GM12878 (cell line): Measurements from ENCODE around the gene LRRK1. TPM values are rescaled to one million over a fixed set of nuclear protein-coding genes. Genes with fewer than 3 reads are reported as not detected.

Experiments used
- ATAC-seq: fragments of 200-7000 bp; cut with Tn5 transposase; 3 replicates; pipeline ENCODE4 v1.9.1; 2020; ENCODE audit warnings: mild to moderate bottlenecking, moderate library complexity
- BruUV-seq: library from RNA; stranded (reverse); fragments of 400-500 nt; replicated peaks from 2 replicates; lab custom pipeline; 2021; lab: Mats Ljungman, UMichigan
- CTCF ChIA-PET: fragments of 300-600 bp; sonication (Branson Sonifier 250); formaldehyde crosslinking; extraction: SDS; loops from one replicate; lab custom pipeline; 2021; ENCODE audit warnings: inconsistent platforms; lab: Yijun Ruan, JAX
- POLR2A ChIA-PET: fragments of 350-600 bp; formaldehyde crosslinking; extraction: SDS; loops from one replicate; lab custom pipeline; 2021; ENCODE audit warnings: inconsistent platforms; lab: Charles Lee
- RAD21 ChIA-PET: fragments of 300-600 bp; sonication (Branson Sonifier 250); formaldehyde crosslinking; loops from one replicate; lab custom pipeline; 2023; ENCODE audit warnings: antibody characterized with exemption; ENCODE audit not compliant: unreplicated experiment; lab: Charles Lee
- SMC1A ChIA-PET: fragments of 300-600 bp; sonication (Branson Sonifier 250); formaldehyde crosslinking; loops from one replicate; lab custom pipeline; 2023; ENCODE audit not compliant: unreplicated experiment, uncharacterized antibody; lab: Charles Lee
- DNase-seq: peaks from one replicate; pipeline ENCODE4 v3.0.0-alpha.2; 2011; ENCODE audit warnings: low read depth, low spot score
- FAIRE-seq: peaks from 3 replicates; lab custom pipeline; 2011; peaks lifted over from hg19 to GRCh38; lab: Jason Lieb, UNC
- H2AFZ ChIP-seq: 2 replicates; pipeline ENCODE4 v1.6.0; 2011; ENCODE audit warnings: low read depth, low read length, control low read depth; ENCODE audit not compliant: control insufficient read depth
- H3K27ac ChIP-seq: 2 replicates; pipeline ENCODE4 v1.5.1; 2011; ENCODE audit warnings: control low read depth; ENCODE audit not compliant: control insufficient read depth, insufficient read depth
- H3K27me3 ChIP-seq, 2 experiments: replicated peaks in 1 of 2; 2 replicates each; pipeline versions ENCODE4 v1.6.0 to v1.6.1; 2011; ENCODE audit warnings: low read length in 1 of 2; ENCODE audit not compliant: control insufficient read depth in 2 of 2, insufficient read depth in 2 of 2
- H3K36me3 ChIP-seq, 2 experiments: 2 replicates each; pipeline ENCODE4 v1.5.1; 2011; ENCODE audit warnings: low read length in 1 of 2; ENCODE audit not compliant: control insufficient read depth in 2 of 2, insufficient read depth in 2 of 2
- H3K4me1 ChIP-seq: 2 replicates; pipeline ENCODE4 v1.6.1; 2011; ENCODE audit warnings: mild to moderate bottlenecking, low read length, moderate library complexity, mixed read lengths; ENCODE audit not compliant: control insufficient read depth, insufficient read depth
- H3K4me2 ChIP-seq: 2 replicates; pipeline ENCODE4 v1.6.0; 2011; ENCODE audit warnings: control low read depth; ENCODE audit not compliant: control insufficient read depth, insufficient read depth
- H3K4me3 ChIP-seq: fragments of 200-600 bp; sonication (generic); 2 replicates; pipeline ENCODE4 v1.5.1; 2016
- H3K79me2 ChIP-seq: 2 replicates; pipeline ENCODE4 v1.6.0; 2011; ENCODE audit warnings: low read length; ENCODE audit not compliant: control insufficient read depth, insufficient read depth
- H3K9ac ChIP-seq: 2 replicates; pipeline ENCODE4 v1.8.0; 2011; ENCODE audit warnings: low read length, control low read depth, mixed read lengths; ENCODE audit not compliant: control insufficient read depth, insufficient read depth
- H3K9me3 ChIP-seq: replicated peaks from 3 replicates; pipeline ENCODE4 v1.5.1; 2011; ENCODE audit warnings: mild to moderate bottlenecking, low read length; ENCODE audit not compliant: control insufficient read depth, insufficient read depth
- H4K20me1 ChIP-seq: 2 replicates; pipeline ENCODE4 v1.6.0; 2011; ENCODE audit not compliant: control insufficient read depth, insufficient read depth
- E2F8 ChIP-seq: fragments of 450-650 bp; IDR thresholded peaks from 2 replicates; pipeline ENCODE4 v1.6.1; 2018; ENCODE audit warnings: mild to moderate bottlenecking, low read depth, moderate library complexity; ENCODE audit not compliant: partially characterized antibody
- EGR1 ChIP-seq, 2 experiments: IDR thresholded peaks; 1 replicate in 1 of 2; 2 replicates in 1 of 2; pipeline ENCODE4 v1.6.1; 2011 to 2012; ENCODE audit warnings: low read depth in 2 of 2, low read length in 2 of 2, borderline replicate concordance in 1 of 2, mild to moderate bottlenecking in 1 of 2, moderate library complexity in 1 of 2
- RAD21 ChIP-seq: IDR thresholded peaks from 2 replicates; pipeline ENCODE4 v1.6.1; 2011; ENCODE audit warnings: mild to moderate bottlenecking, low read depth, low read length, moderate library complexity; ENCODE audit not compliant: insufficient read depth
- SPI1 ChIP-seq: IDR thresholded peaks from 2 replicates; pipeline ENCODE4 v1.6.1; 2011; ENCODE audit warnings: low read depth, mild to moderate bottlenecking, low read length, moderate library complexity, borderline replicate concordance; ENCODE audit not compliant: insufficient read depth
- WGBS: methylation state at CpG from one replicate; pipeline ENCODE4 v1.1.6; 2016; ENCODE audit warnings: low lambda C conversion rate; ENCODE audit not compliant: insufficient replicate concordance, insufficient coverage; ENCODE audit errors: missing lambda C conversion rate; 5-methylcytosine and 5-hydroxymethylcytosine counted together
- in situ Hi-C: fragments of 300-500 bp; cut with MboI; formaldehyde crosslinking; loops from 9 replicates; pipeline ENCODE4 v1.14.3; 2018; ENCODE audit warnings: mixed read lengths
- intact Hi-C: fragments of 100-400 bp; cut with micrococcal nuclease; formaldehyde crosslinking; loops from one replicate; pipeline ENCODE4 v1.14.2; 2022; ENCODE audit not compliant: unreplicated experiment
- polyA plus RNA-seq, 11 experiments: library from polyadenylated mRNA; depleted of rRNA in 4 of 11; unstranded in 6 of 11; stranded (reverse) in 5 of 11; fragments of >200 nt; fragmentation: Nextera tagmentation in 4 of 11; fragmentation: Illumina TruSeq in 1 of 11; extraction: Ambion mirVana in 4 of 11; extraction: Trizol in 1 of 11; gene quantifications; 1 replicate in 1 of 11; 2 replicates in 10 of 11; pipeline versions ENCODE4 v1.2.1 to v1.2.3, GENCODE V29; 2011 to 2016; ENCODE audit warnings: inconsistent platforms in 2 of 11, missing spikeins in 2 of 11, low read depth in 1 of 11
- total RNA-seq, 4 experiments: library from RNA; depleted of rRNA in 3 of 4; stranded (reverse); fragments of >200 nt in 3 of 4; fragmentation: Illumina TruSeq in 1 of 4; extraction: Trizol in 1 of 4; gene quantifications; 2 replicates each; pipeline versions ENCODE4 v1.2.1 to v1.2.3, GENCODE V29; 2013 to 2021
- TF ChIP-seq, protein P1 (sequence below): IDR thresholded peaks from 2 replicates; pipeline ENCODE4 v1.6.1; 2011; ENCODE audit warnings: borderline replicate concordance, low read depth, mild to moderate bottlenecking, moderate library complexity, mixed read lengths, low read length; ENCODE audit not compliant: insufficient read depth; ENCODE audit errors: extremely low read length
- TF ChIP-seq, protein P2 (sequence below): fragments of 450-650 bp; IDR thresholded peaks from 2 replicates; pipeline ENCODE4 v1.6.1; 2016; ENCODE audit warnings: mild to moderate bottlenecking

LRRK1 gene
- total and polyA plus RNA-seq, 10 of the 15 experiments (the other 5 are each of a cell fraction or from before 2014, with no cell fraction given), result 2.2 to 58.3 (median 17.9) TPM

- in situ Hi-C loops, result no loop called here
- H2AFZ ChIP-seq, result no peak overlapping the region
- ATAC-seq (no peak), FAIRE-seq (no peak), DNase-seq (no peak)
- 65% methylated on average over 21 of the region's 21 CpGs for WGBS
- no peak overlapping the region for H3K4me2 ChIP-seq
- ChIA-PET SMC1A (interaction anchor here (1.7 kb wide), 1 partner anchor 115 kb away, joined by 5 read pairs; no protein-coding TSS in a partner anchor), RAD21 (no interaction called here), CTCF (no interaction called here), POLR2A (no interaction called here)
- no peak overlapping the region for H3K4me3 ChIP-seq
- H4K20me1 ChIP-seq, result no peaks in the 10 kb centered on the region
- no peak overlapping the region for H3K27ac ChIP-seq
- H3K36me3 ChIP-seq, result no peaks in the 10 kb centered on the region
- no peaks in the 10 kb centered on the region for H3K4me1 ChIP-seq
- BruUV-seq, result no TSS peak
- no peaks in the 10 kb centered on the region for H3K79me2 ChIP-seq
- intact Hi-C loops, result no loop called here
- H3K27me3 ChIP-seq, result peaks cover 12 to 13% of the 10 kb centered on the region in 2 experiments
- no peaks in the 10 kb centered on the region for H3K9me3 ChIP-seq
- TF ChIP-seq EGR1 (IDR thresholded peaks at IDR 0.05; ENCODE audit: borderline replicate concordance in 1 of 2, low read depth in 2 of 2, low read length in 2 of 2) (no peak), E2F8 (no peak), RAD21 (no peak), SPI1 (no peak)
- TF ChIP-seq, protein P1, sequence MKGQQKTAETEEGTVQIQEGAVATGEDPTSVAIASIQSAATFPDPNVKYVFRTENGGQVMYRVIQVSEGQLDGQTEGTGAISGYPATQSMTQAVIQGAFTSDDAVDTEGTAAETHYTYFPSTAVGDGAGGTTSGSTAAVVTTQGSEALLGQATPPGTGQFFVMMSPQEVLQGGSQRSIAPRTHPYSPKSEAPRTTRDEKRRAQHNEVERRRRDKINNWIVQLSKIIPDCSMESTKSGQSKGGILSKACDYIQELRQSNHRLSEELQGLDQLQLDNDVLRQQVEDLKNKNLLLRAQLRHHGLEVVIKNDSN, result no peak
- TF ChIP-seq, protein P2, sequence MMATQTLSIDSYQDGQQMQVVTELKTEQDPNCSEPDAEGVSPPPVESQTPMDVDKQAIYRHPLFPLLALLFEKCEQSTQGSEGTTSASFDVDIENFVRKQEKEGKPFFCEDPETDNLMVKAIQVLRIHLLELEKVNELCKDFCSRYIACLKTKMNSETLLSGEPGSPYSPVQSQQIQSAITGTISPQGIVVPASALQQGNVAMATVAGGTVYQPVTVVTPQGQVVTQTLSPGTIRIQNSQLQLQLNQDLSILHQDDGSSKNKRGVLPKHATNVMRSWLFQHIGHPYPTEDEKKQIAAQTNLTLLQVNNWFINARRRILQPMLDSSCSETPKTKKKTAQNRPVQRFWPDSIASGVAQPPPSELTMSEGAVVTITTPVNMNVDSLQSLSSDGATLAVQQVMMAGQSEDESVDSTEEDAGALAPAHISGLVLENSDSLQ, result no peak
- H3K9ac ChIP-seq, result no peak overlapping the region
These were observed 27.7 kb upstream of the LRRK1 start for GRCh38 chr15:100891307-100892012.
